Measurements from ENCODE around the gene CTRL.
"Not testable (repeated sequence)": the region's sequence is repeated elsewhere in the genome, so short reads cannot be mapped to it uniquely, and the experiment has no call there.

CTRL gene

GRCh38 chr16:67940446-67941089 is 8.9 kb upstream of the CTRL start:
- DNase-seq: no peak

- DNase-seq: peak; percentile 37 to 39
Measured at GRCh38 chr16:67939507-67940445, 8.1 kb upstream of the CTRL start.

GRCh38 chr16:67937713-67938112 is 6.1 kb upstream of the CTRL start:
- not testable (repeated sequence) for DNase-seq

- peak; percentile 82 to 85 for DNase-seq
Measured at GRCh38 chr16:67936880-67937605, 5.4 kb upstream of the CTRL start.

- DNase-seq: peak in 1 of 2 donors; percentile 31
Measured at GRCh38 chr16:67936124-67936879, 4.6 kb upstream of the CTRL start, which contains the start of gene PSMB10. TSS of gene PSMB10 (minus strand) at chr16:67936850. CDS start at chr16:67936749, 101 bp downstream.

- DNase-seq: peak; percentile 97
Measured at GRCh38 chr16:67935402-67936123, 3.9 kb upstream of the CTRL start.

GRCh38 chr16:67935101-67935401 is 3.4 kb upstream of the CTRL start:
- DNase-seq: no peak

- DNase-seq: no peak
Measured at GRCh38 chr16:67934306-67935100, 2.8 kb upstream of the CTRL start.

- no peak for DNase-seq
Measured at GRCh38 chr16:67933805-67934204, 2.1 kb upstream of the CTRL start.

- no peak for DNase-seq
Measured at GRCh38 chr16:67932462-67932840, 789 bp upstream of the CTRL start.

- no peak for DNase-seq
Measured at GRCh38 chr16:67930678-67931211, 917 bp downstream of the CTRL start.

- DNase-seq: no peak
Measured at GRCh38 chr16:67930191-67930590, 1.5 kb downstream of the CTRL start.

- DNase-seq: peak; percentile 74 to 80
Measured at GRCh38 chr16:67928561-67929364, 2.9 kb downstream of the CTRL start.

- no peak for DNase-seq
Measured at GRCh38 chr16:67928147-67928546, 3.5 kb downstream of the CTRL start.

GRCh38 chr16:67927131-67927941 is 4.3 kb downstream of the CTRL start:
- no peak for DNase-seq

- no peak for DNase-seq
Measured at GRCh38 chr16:67926181-67926750, 5.4 kb downstream of the CTRL start.

- no peak for DNase-seq
Measured at GRCh38 chr16:67924140-67924906, 7.3 kb downstream of the CTRL start.

Data from CD4-positive, alpha-beta T cell treated with Interleukin-1 beta for 1 hour (primary cell).